GM19438 (cell line): ENCODE measurements around the gene HIRIP3.
"Not testable (repeated sequence)": the region's sequence is repeated elsewhere in the genome, so short reads cannot be mapped to it uniquely, and the experiment has no call there.

Experiments used
- ATAC-seq: cut with Tn5 transposase; IDR thresholded peaks from one replicate; pipeline ENCODE4 v1.9.1; 2021; ENCODE audit warnings: low read depth; ENCODE audit not compliant: unreplicated experiment

The HIRIP3 gene

GRCh38 chr16:30017277-30017656 lies 21.9 kb upstream of the HIRIP3 start:
- no peak for ATAC-seq

DNA sequence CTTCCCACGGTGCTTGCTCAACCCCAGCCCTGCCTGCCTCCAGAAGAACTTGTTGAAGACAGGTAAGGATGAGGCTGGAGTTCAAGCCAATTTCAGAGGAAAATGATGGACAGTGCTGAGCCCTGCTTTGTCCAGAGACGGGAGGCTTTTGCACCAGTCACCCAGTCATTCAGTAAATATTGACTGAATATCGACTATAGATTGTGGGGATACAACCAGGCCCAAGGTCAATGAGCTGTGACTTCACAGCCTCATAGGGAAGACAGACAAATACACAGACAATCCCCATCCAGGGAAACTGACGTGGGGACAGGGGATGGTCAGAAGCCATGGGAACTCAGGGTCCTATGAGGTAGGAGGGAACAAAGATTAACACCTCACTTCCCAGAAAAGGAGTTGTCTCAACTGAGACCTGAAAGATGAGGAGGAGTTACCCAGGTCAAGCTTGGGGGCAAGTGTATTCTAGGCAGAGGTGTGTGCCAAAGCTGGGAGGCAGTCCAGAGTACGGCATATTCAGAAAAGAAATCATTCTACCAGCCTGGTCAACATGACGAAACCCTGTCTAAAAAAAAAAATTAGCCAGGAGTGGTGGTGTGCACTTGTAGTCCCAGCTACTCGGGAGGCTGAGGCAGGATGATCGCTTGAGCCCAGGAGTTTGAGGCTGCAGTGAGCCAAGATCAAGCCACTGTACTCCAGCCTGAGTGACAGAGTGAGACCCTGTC lies 21.3 kb upstream of the HIRIP3 start:
- no peak for ATAC-seq

DNA sequence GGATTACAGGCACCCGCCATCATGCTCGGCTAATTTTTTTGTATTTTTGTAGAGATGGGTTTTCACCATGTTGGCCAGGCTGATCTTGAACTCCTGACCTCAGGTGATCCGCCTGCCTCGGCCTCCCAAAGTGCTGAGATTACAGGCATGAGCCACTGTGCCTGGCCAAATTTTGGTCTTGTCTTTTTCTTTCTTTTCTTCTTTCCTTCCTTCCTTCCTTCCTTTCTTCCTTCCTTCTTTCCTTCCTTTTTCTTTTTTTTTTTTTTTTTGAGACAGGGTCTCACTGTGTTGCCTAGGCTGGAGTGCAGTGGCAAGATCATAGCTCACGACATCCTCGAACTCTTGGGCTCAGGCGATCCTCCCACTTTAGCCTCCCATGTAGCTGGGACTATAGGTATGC lies 20.0 kb upstream of the HIRIP3 start:
- ATAC-seq = not testable (repeated sequence)

DNA sequence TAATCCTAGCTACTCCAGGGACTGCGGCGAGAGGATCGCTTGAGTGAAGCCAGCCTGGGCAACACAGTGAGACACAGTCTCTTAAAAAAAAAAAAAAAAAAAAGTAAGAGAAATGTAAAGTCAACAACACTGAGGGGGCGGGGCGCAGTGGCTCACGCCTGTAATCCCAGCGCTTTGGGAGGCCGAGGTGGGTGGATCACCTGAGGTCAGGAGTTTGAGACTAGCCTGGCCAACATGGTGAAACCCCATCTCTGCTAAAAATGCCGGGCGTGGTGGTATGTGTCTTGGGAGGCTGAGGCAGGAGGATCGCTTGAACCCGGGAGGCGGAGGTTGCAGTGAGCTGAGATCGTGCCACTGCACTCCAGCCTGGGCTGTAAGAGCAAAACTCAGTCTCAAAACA lies 17.2 kb upstream of the HIRIP3 start:
- ATAC-seq = not testable (repeated sequence)

GRCh38 chr16:30011714-30012504 lies 16.5 kb upstream of the HIRIP3 start:
- ATAC-seq = no peak

DNA sequence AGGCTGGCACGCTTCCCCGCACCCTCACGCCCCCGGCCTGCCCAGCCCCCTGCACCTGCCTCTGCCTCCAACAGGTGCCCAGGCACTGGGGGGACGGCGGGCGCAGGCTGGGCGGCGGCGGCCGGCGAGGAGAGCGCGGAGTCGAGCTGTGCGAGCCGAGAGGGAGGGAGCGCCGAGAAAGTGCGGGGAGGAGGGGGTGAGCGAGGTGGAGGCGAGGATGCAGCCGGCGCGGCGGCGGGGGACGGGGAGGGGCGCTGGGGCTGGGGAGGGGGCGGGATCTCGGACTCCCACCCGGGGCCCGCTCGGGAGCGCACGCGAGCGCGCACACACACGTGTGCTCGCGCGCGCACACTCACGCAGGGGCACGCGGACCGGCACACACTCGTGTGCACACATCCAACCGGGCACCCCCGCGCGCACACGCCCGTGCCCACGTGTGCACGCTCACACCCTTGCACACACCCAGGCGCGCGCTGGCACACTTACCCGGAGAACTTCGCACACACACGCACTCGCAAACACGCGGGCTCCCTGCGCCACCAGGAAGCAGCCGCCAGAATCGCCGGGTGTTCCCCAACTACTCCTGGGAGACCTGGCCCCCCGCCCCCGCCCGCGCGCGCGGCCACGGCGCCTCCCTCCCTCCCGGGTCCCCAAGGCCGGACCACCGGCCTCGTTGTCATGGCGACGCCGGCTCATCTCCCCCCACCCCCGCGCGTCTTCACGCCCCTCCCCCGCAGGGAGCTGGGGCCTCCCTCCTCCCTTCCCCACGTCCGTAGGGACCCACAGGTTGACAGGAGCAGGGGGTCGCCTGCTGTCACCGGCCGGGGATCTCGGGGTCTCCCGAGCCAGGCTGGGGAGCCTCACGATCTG lies 15.7 kb upstream of the HIRIP3 start, which contains the start of gene DOC2A:
DOC2A (minus strand) TSS at position 184 of the 870 bp plus-strand sequence. CDS start 805 bp downstream, outside the sequence.
- ATAC-seq = no peak

DNA sequence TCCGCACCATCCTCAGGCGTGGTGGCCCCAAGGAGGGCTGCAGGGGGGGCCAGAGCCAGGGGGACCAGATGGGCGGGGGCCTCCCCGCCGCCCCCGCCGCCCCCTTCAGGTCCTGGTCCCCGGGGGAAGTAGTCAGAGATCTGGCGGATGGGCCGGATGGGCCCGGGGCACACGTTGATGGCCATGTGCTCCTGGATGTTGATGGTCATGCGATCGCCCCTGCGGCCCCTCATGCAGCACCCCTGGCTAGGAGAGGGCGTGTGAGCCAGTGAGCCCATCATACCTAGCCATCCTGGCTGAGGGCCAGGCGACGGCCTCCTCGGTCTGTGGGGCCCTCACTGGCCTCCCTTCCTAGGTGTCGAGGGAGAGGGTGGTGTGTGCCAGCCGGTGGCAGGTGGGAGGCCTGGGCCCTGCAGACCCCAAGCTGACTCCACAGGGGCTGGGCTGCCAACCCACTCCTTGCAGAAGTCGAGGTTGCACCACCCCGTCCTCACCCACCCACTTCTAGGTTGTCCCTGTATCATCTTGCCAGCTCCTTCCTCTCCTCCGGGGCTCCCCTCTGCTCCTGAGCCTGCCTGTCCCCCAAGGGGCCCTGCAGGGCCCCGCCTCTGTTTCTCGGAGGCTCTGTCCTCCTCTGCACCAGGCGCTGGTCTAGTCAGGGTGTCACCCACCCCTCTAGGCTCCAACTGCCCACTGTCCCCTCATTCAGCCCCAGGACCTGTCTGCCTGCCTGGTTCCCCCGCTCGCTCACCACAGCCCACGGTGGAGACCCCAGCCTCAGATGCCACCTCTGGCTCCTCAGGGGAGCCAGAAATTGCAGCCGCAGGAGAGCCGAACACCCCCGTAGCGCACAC lies 14.8 kb upstream of the HIRIP3 start:
- ATAC-seq = no peak

DNA sequence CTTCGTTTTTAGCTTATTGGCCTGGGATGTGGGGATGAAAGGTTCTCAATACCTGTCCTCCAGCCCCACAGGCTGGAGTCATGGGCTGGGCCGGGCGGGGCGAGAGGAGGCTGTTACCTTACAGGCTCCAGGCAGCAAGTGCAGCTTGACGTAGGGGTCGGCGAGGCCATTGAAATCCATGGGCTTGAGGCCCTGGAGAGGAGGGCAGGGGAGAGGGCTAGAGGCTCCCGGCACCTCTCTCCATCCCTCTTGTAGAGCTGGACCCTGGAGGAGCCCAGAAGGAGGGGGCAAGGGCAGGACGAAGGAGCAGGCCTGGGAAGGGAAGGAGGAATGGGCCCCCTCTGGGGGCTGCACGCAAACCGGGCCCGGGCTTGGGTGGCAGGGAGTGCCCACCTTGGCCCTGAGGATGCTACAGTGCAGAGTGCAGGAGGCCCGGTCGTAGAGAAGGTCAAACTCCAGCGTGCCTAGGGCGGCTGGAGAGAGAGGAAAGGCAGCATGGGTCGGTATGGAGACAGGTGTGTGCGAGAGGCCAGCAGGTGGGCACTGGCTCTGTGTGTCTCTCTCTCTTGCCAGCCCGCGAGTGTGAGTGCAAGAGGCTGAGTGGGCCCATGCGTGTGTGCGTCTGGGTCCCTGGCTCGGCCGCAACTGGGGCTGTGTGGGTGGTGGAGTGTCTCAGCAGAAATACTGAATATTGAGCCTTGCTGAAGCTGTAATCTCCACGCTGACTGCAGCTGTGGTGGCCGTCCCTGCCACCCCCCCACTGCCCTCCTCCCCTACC lies 13.9 kb upstream of the HIRIP3 start:
- no peak for ATAC-seq

DNA sequence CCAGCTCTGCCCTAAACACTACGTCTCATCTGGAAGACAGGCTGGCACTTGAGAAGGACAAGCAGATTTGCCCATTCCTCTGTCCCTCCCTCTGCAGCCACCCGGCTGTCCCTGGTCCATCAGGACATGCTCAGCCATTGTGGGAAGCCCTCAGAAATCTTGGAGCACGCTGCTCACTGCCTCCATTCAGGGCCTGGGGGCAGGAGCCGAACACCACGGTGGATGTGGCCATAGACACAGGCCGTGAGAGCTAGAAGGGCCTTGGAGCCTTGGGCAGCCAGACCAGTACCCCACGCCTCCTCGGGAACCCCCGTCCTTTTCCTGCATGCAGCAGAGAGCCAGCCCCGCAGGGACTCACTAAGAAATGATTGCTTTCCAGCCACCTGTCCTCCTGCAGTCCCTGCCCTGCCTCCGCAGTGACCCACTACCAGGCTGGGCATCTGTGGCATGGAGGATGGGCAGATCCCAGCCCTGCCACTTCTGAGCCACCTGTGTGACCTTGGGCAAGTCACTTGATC lies 12.0 kb upstream of the HIRIP3 start:
- no peak for ATAC-seq

DNA sequence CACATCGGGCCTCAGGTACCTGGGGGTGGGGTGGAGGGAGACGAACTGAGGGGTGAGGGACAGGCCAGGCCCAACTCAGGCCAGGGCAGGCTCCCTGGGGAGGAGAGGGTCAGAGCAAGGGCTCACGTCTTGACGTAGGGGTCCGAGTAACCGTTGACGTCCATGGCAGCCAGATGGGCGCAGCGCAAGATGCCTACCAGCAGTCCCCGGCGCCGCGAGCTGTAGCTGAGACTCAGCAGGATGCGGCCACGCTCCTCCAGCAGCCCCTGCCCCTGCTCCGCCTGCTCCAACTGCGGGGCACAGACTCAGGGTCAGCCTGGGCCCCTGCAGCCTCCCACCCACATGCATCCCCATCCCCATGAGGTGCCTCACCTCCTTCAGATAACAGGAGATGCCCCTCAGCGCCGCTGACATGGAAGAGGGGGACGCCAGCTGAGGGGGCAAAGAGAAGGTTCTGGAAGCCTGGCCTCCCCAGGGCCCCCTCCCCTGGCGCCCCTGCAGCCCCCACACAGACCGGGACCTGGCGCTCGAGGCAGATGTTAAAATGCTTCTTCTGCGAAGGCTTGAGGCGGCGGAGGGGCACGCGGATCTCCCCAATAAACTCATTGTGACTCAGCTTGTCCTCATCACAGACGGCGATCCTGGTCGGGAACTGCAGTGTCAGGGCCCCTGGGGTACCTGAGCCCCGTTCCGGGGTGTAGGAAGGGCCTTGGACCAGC lies 11.4 kb upstream of the HIRIP3 start:
- ATAC-seq = no peak

- no peak for ATAC-seq
Observed at GRCh38 chr16:30006095-30006473, 10.7 kb upstream of the HIRIP3 start.

DNA sequence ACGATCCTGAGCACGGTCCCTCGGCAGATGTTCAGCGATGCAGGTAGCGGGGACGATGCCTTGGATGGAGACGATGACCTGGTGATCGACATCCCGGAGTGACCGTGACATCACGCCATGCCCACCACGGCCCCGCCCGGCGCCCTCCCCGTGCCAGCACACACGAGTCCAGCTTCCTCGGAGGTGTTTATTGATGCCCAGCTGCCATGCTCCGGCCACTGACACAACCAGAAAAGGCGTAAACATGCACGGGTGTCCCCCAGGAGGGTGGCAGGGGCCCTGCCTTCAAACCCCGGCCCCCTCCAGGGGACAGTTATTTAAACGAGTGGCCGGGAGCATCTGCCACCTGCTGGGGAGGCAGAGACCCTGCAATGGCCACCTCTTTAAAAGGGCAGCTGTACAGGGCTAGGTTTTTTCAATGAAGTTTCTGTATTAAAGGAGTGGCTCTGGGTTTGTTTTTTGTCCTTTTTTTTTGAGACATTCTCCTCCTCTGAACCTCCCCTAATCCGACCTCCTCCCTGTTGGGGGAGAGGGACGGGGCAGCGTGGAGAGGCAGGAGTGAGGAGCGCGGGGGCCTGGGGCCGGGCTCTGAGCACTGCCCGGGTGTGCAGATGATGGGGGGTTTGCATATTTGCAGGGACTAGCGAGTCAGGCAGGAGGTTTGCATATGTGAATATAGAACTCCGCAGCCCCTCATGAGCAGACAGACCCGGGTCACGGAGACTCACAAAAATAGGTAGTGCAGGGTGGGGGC lies 10.1 kb upstream of the HIRIP3 start:
- ATAC-seq = no peak

DNA sequence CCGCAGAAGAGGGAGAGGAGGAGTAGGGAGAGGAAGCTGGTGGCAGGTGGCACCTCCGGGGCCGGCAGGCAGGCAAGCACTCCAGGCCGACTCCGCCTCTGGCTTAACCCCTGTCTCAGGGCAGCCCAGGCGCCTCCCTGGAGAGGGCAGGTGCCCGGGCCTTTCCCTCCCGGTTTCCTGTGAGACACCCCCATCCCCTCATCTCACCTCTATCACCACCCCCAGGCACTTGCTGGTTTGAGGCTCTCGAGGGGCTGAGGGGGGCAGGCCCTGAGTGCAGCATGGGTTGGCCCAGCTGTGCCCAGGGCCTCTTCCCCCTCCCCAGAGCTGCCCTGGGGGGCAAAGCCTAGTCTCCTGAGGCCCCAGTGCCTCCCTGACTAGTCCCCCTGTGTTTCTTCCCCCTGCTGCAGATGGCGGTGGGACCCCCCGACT lies 9.4 kb upstream of the HIRIP3 start:
- ATAC-seq = no peak

DNA sequence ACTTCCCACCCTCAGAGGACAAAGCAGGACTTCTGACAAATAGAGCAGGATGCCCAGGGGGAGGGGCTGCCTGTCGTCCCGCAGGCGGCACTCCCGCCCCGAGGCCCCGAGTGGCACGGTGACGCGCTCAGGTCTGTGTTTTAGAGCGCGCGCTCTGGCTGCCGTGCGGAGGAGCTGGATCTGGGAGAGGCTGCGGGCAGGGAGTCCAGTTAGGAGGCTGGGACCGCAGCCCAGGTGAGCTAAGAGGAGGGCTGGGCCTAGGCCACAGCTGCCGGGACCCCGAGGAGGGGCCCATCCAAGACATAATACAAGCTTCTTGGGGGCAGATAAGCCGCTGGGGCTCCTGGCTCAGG lies 9.0 kb upstream of the HIRIP3 start:
- ATAC-seq = no peak

DNA sequence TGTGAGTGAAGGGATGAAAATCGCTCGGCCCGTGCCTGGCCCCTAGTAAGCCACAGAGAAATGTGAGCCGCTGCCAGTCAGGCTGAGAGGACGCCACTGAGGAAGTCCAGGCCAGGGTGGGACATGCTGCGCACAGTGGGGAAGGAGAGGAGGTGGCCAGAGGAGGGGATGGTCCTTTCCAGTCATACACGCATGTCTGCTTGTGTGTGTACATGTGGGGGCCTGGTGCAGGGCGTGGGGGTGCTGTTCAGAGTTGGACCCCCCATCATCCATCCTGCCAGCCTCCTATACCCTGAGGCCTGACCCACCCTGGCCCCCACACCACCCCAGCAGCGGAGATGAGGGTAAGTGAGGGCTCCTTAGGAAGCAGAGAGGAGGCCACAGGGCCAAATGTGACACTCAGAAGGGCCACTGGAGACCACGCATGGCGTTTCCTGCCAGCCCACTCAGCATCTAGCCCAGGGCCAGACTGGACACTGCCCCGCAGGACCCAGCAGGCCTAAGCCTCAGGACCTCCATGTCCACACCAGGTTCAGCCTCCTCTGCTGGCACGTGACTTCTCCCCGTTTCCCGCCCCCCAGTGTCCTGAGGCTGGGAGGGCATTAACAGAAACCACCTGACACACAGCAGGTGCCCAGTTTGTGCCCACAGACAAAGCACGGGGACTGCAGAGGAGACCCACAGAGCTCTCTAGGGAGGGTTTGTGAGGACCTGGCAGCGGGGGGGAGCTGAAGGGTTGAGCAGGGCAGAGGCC lies 8.4 kb upstream of the HIRIP3 start:
- ATAC-seq = no peak

- ATAC-seq = no peak
Observed at GRCh38 chr16:30002614-30003346, 7.4 kb upstream of the HIRIP3 start.
